Measurements from ENCODE around the gene CPLANE2.
A peak's percentile ranks its signal among the peaks of the same experiment; 100 is the strongest.

Gene CPLANE2, protein sequence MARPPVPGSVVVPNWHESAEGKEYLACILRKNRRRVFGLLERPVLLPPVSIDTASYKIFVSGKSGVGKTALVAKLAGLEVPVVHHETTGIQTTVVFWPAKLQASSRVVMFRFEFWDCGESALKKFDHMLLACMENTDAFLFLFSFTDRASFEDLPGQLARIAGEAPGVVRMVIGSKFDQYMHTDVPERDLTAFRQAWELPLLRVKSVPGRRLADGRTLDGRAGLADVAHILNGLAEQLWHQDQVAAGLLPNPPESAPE

DNA sequence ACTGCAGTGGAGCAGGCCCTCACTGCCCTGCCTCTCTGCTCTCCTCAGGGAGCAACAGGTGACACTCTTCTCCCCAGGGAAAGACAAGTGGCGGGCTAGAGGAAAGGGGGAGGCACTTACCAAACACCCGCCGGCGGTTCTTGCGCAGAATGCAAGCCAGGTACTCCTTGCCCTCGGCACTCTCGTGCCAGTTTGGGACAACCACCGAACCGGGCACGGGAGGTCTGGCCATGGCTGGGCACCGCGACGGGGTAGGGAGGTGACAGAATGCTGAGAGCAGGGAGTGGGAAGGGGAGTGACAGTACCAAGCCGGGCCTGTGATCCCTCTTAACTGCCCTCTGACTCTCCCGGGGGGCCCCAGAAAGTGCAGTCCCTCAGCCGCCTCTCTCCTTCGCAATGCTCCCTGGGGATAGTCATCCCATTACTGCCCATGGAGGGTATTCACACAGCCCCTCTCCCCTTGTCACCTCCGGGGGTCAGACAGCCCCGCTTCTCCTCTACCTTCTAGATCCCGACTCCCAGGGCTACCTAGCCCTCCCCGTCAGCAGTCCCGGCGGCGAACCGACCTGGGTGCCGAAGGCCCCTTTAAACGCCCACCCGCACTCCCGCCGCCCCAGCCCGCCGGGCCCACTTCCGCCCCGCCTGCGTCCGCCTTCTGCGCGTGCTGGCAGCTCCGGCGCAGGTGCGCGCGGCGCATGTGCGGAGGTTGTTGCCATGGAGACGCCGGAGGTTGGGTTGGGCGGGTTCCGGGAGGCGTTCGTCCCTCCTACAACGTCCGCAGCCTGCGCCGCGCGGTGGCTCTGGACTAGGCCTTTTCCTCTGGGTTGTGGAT, at the start of gene CPLANE2:
CPLANE2 (minus strand) TSS at position 673 of the 832 bp plus-strand sequence; CDS start at position 232, 441 bp downstream.
- TF ChIP-seq CTCF (IDR thresholded peaks at IDR 0.05), result no peak
- Histone ChIP-seq H3K4me3 (peak within 1 kb of the TSS; percentile 83), H3K27ac (peak within 1 kb of the TSS; percentile 54 to 90)
- peak; percentile 94 for DNase-seq (ENCODE audit: low spot score)

DNA sequence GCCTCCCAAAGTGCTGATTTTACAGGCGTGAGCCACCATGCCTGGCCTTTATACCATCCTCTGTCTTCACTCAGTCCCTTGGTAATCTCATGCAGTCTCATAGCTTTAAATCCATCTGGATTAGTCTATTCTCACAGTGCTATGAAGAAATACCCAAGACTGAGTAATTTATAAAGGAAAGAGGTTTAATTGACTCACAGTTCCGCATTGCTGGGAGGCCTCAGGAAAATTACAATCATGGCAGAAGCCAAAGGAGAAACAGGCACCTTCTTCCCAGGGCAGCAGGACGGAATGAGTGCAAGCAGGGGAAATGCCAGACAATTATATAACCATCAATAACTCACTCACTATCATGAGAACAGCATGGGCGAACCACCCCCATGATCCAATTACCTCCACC, 49.1 kb upstream of the CPLANE2 start:
- TF ChIP-seq CTCF (IDR thresholded peaks at IDR 0.05), result no peak
- DNase-seq (ENCODE audit: low spot score), result no peak
- H3K27ac ChIP-seq, result no peak overlapping the region
- no peak overlapping the region for H3K4me3 ChIP-seq

- TF ChIP-seq CTCF (IDR thresholded peaks at IDR 0.05), result no peak
Measured at GRCh38 chr1:16281765-16282164, 44.8 kb upstream of the CPLANE2 start.

DNA sequence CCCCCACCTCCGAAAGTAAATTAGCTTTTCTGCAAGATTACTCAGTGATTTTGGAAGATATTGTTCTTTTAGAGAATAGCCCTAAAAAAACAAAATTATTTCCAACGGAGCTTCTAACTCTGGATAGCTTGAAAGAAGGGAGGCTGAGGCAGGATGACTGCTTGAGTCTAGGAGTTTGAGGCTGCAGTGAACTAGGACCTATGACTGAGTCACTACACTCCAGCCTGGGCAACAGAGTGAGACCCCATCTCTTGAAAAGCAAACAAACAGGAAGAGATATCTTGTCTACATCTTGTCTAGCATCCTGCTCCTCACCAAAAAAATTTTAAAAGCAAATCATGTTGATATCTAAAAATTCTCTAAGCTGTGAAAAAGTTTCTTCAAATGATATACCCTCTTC, 42.2 kb upstream of the CPLANE2 start:
- H3K27ac ChIP-seq, result no peak overlapping the region
- DNase-seq (ENCODE audit: low spot score), result no peak
- no peak for TF ChIP-seq CTCF (IDR thresholded peaks at IDR 0.05)
- H3K4me3 ChIP-seq, result no peak overlapping the region

More at GRCh38 chr1:16281765-16282164, 44.8 kb upstream of the CPLANE2 start:
- no peak overlapping the region for H3K4me3 ChIP-seq
- DNase-seq (ENCODE audit: low spot score), result no peak
- H3K27ac ChIP-seq, result no peak overlapping the region

- TF ChIP-seq CTCF (IDR thresholded peaks at IDR 0.05), result no peak
- no peak for DNase-seq (ENCODE audit: low spot score)
- H3K4me3 ChIP-seq, result no peak overlapping the region
- H3K27ac ChIP-seq, result no peak overlapping the region
Measured at GRCh38 chr1:16276302-16277030, 39.5 kb upstream of the CPLANE2 start.

GRCh38 chr1:16275591-16275990, 38.6 kb upstream of the CPLANE2 start:
- Histone ChIP-seq H3K27ac (no peak overlapping the region), H3K4me3 (no peak overlapping the region)
- no peak for TF ChIP-seq CTCF (IDR thresholded peaks at IDR 0.05)
- no peak for DNase-seq (ENCODE audit: low spot score)

Measured in coronary artery (tissue), 2 donors.